ENCODE data around the gene SDHAF3.
A peak's percentile ranks its signal among the peaks of the same experiment; 100 is the strongest.
"Not testable (repeated sequence)": the region's sequence is repeated elsewhere in the genome, so short reads cannot be mapped to it uniquely, and the experiment has no call there.

The SDHAF3 gene

GRCh38 chr7:97126483-97127171 is 9.1 kb downstream of the SDHAF3 start:
- DNase-seq: no peak

- DNase-seq: no peak
Observed at GRCh38 chr7:97128736-97129135, 11.2 kb downstream of the SDHAF3 start.

- DNase-seq: no peak
Observed at GRCh38 chr7:97130417-97131139, 13.1 kb downstream of the SDHAF3 start.

GRCh38 chr7:97133159-97133558 is 15.7 kb downstream of the SDHAF3 start:
- DNase-seq: no peak

GRCh38 chr7:97138830-97139229 is 21.3 kb downstream of the SDHAF3 start:
- no peak for DNase-seq

GRCh38 chr7:97145068-97145467 is 27.6 kb downstream of the SDHAF3 start:
- peak in 1 of 2 donors; percentile 62 for DNase-seq

GRCh38 chr7:97149843-97150242 is 32.3 kb downstream of the SDHAF3 start:
- no peak for DNase-seq

GRCh38 chr7:97155897-97156418 is 38.5 kb downstream of the SDHAF3 start:
- DNase-seq: no peak

- DNase-seq: not testable (repeated sequence)
Observed at GRCh38 chr7:97159984-97160383, 42.5 kb downstream of the SDHAF3 start.

- not testable (repeated sequence) for DNase-seq
Observed at GRCh38 chr7:97161609-97162008, 44.1 kb downstream of the SDHAF3 start.

GRCh38 chr7:97166308-97166707 is 48.8 kb downstream of the SDHAF3 start:
- DNase-seq: no peak

- DNase-seq: no peak
Observed at GRCh38 chr7:97167176-97167575, 49.7 kb downstream of the SDHAF3 start.

GRCh38 chr7:97167749-97168148 is 50.3 kb downstream of the SDHAF3 start:
- DNase-seq: no peak

- DNase-seq: peak; percentile 46 to 81
Observed at GRCh38 chr7:97174303-97174702, 56.8 kb downstream of the SDHAF3 start.

GRCh38 chr7:97179454-97180104 is 62.1 kb downstream of the SDHAF3 start:
- DNase-seq: peak; percentile 55 to 59

- no peak for DNase-seq
Observed at GRCh38 chr7:97187067-97187466, 69.6 kb downstream of the SDHAF3 start.

- not testable (repeated sequence) for DNase-seq
Observed at GRCh38 chr7:97196174-97196573, 78.7 kb downstream of the SDHAF3 start.

- DNase-seq: no peak
Observed at GRCh38 chr7:97198596-97198995, 81.1 kb downstream of the SDHAF3 start.

GRCh38 chr7:97200018-97200417 is 82.5 kb downstream of the SDHAF3 start:
- no peak for DNase-seq

GRCh38 chr7:97203957-97204356 is 86.5 kb downstream of the SDHAF3 start:
- DNase-seq: no peak

- DNase-seq: no peak
Observed at GRCh38 chr7:97204821-97205220, 87.3 kb downstream of the SDHAF3 start.

GRCh38 chr7:97215556-97215955 is 98.1 kb downstream of the SDHAF3 start:
- no peak for DNase-seq

- no peak for DNase-seq
Observed at GRCh38 chr7:97218767-97219166, 101.3 kb downstream of the SDHAF3 start.
